GM10847 (cell line): ENCODE results near the gene WDFY1.
A peak's percentile ranks its signal among the peaks of the same experiment; 100 is the strongest.

Experiments used
- POLR2A ChIP-seq: IDR thresholded peaks from 2 replicates; pipeline ENCODE4 v1.6.1; 2011; ENCODE audit not compliant: insufficient read length; ENCODE audit errors: extremely low read depth

Gene WDFY1

GRCh38 chr2:223865124-223865523 lies 80.0 kb downstream of the WDFY1 start:
- TF ChIP-seq POLR2A, result no peak

- no peak for TF ChIP-seq POLR2A
These were observed 81.6 kb downstream of the WDFY1 start for GRCh38 chr2:223863491-223863890.

GRCh38 chr2:223860809-223861738 lies 84.1 kb downstream of the WDFY1 start:
- TF ChIP-seq POLR2A, result no peak

- no peak for TF ChIP-seq POLR2A
These were observed 86.1 kb downstream of the WDFY1 start for GRCh38 chr2:223859070-223859469.

- TF ChIP-seq POLR2A, result no peak
These were observed 88.6 kb downstream of the WDFY1 start for GRCh38 chr2:223856584-223856983.

- no peak for TF ChIP-seq POLR2A
These were observed 89.1 kb downstream of the WDFY1 start for GRCh38 chr2:223856021-223856420.

GRCh38 chr2:223855426-223855825 lies 89.7 kb downstream of the WDFY1 start:
- no peak for TF ChIP-seq POLR2A

- no peak for TF ChIP-seq POLR2A
These were observed 90.4 kb downstream of the WDFY1 start for GRCh38 chr2:223854741-223855140.

- no peak for TF ChIP-seq POLR2A
These were observed 91.7 kb downstream of the WDFY1 start for GRCh38 chr2:223853425-223853837.

- TF ChIP-seq POLR2A, result no peak
These were observed 92.8 kb downstream of the WDFY1 start for GRCh38 chr2:223852281-223852795.

GRCh38 chr2:223847410-223847809 lies 97.7 kb downstream of the WDFY1 start:
- TF ChIP-seq POLR2A, result no peak

GRCh38 chr2:223846515-223846914 lies 98.6 kb downstream of the WDFY1 start:
- no peak for TF ChIP-seq POLR2A

- TF ChIP-seq POLR2A, result no peak
These were observed 103.5 kb downstream of the WDFY1 start for GRCh38 chr2:223841436-223842190.

GRCh38 chr2:223837287-223838061 lies 107.7 kb downstream of the WDFY1 start, which contains the start of gene AP1S3:
Gene AP1S3, minus strand, starts transcription at chr2:223837582. Its CDS starts 132 bp downstream, at chr2:223837450.
- TF ChIP-seq POLR2A, result peak; percentile 46
